Activated naive CD4-positive, alpha-beta T cell treated with anti-CD3 and anti-CD28 coated beads, Interleukin-2, amount 10 ng/mL, durations not matched to agents 7 days and 5 days (primary cell): ENCODE measurements around the gene IRX1.

Experiments
- CTCF ChIA-PET: fragments of 350-600 bp; sonication (Branson Sonifier 250); formaldehyde crosslinking; loops from one replicate; lab custom pipeline; 2021; ENCODE audit warnings: antibody characterized with exemption; lab: Charles Lee
- DNase-seq: peaks from one replicate; pipeline ENCODE4 v3.0.0-alpha.2; 2020
- H3K27ac Mint-ChIP-seq: one replicate; pipeline ENCODE4 v1.8.0; 2021; ENCODE audit warnings: mild to moderate bottlenecking, moderate library complexity, mixed read lengths
- H3K27me3 Mint-ChIP-seq: one replicate; pipeline ENCODE4 v1.8.0; 2021; ENCODE audit warnings: mild to moderate bottlenecking, mixed read lengths
- H3K36me3 Mint-ChIP-seq: one replicate; pipeline ENCODE4 v1.8.0; 2021; ENCODE audit warnings: mixed read lengths
- H3K4me1 Mint-ChIP-seq: one replicate; pipeline ENCODE4 v1.8.0; 2021; ENCODE audit warnings: mixed read lengths
- H3K4me3 Mint-ChIP-seq: one replicate; pipeline ENCODE4 v1.8.0; 2021; ENCODE audit warnings: mild to moderate bottlenecking, moderate library complexity, mixed read lengths
- H3K9me3 Mint-ChIP-seq: one replicate; pipeline ENCODE4 v1.8.0; 2021; ENCODE audit warnings: mixed read lengths

The IRX1 gene

DNA sequence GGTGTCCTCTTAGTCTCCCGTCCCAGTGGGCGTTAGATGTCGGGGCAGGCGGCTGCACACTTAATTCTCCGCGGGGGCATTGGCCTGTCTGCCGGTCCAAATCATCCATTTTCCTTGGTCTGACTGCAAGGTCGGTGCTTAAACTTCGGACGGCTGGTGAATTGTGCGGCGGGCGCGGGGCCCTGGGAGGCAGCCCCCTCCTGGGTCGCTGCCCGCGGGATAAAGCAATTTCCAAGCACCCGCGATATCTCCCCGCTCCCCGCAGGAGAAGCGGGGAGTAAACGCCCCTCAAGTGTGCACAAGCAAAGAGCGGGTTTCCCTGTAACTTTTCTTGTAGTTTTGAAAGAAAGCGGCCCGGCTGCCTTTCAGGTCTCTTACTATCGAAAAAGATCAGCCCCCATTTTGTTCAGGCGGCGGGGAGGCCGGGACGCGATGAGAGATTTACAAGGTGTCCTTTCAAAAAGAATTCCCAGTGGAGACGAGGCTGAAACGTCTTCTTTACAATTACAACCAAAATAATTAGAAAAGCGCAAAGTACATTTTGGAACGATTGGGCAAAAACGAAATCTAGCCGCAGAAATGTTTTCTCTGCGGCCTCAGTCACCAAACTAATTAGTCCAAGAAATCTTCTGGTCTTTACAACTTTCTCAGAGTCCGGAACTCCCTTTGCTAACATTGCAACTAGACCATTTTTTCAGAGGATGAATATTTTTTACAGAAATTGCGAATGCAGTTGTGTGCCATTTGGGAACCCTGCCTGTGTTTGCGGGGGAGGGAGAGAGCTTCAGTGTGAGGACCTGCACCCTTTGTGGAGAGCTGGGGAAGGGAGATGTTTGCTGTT lies 1.8 kb downstream of the IRX1 start:
- no peaks in the 10 kb centered on the region for H3K9me3 Mint-ChIP-seq
- DNase-seq: no peak
- H3K27me3 Mint-ChIP-seq: peaks cover 94% of the 10 kb centered on the region
- H3K4me1 Mint-ChIP-seq: peaks cover 4% of the 10 kb centered on the region
- H3K4me3 Mint-ChIP-seq: no peak overlapping the region
- CTCF ChIA-PET: no interaction called here
- peak overlapping the region; percentile 42 for H3K27ac Mint-ChIP-seq
- peaks cover 9% of the 10 kb centered on the region for H3K36me3 Mint-ChIP-seq

DNA sequence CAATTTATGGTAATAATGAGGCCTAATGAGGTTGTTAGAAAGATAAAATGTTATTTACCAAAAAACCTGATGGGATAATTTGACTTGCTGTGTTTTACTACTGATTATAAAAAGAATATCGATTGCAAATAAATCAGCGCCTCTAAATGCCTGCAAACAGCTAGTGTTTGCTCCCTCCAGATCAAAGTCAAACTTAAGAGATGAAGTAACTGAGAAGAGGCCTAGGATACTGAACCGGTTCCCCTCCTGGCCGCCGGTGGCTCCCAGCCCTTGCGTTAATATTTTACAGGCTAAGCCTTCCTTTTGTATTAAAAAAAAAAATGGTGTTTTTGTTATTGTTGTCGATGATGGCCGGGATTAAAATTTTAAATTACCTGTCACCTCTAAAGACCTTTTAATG lies 2.6 kb downstream of the IRX1 start:
- DNase-seq: no peak
- Mint-ChIP-seq H3K9me3 (no peaks in the 10 kb centered on the region), H3K4me3 (no peak overlapping the region), H3K4me1 (peaks cover 4% of the 10 kb centered on the region), H3K36me3 (peaks cover 9% of the 10 kb centered on the region), H3K27me3 (peaks cover 94% of the 10 kb centered on the region), H3K27ac (no peak overlapping the region)
- CTCF ChIA-PET: no interaction called here

DNA sequence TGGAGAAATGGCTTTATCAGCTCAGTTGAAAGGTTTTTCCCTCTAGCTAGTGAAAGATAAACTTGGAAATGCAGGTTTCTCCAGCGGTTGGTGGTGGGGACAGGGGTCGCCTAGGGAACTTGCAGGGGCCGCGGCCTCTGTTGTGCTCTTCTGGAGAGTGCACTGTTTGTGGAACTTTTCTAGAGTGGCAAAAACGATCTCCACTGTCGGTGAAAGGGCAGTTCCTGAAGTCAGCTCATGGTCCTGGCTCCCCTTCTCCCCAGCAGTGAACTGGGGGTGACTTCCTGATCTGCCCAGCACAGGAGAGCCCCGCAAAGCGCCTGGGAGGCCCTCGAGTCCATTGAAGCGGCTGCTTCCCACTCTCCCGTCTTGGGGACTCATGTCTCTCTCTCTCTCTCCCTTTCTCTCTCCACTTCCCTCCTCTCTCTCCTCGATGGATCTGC lies 3.2 kb downstream of the IRX1 start:
- Mint-ChIP-seq H3K27ac (peak overlapping the region; percentile 38), H3K4me1 (peaks cover 2% of the 10 kb centered on the region), H3K4me3 (no peak overlapping the region), H3K36me3 (peaks cover 7% of the 10 kb centered on the region), H3K27me3 (peaks cover 94% of the 10 kb centered on the region), H3K9me3 (no peaks in the 10 kb centered on the region)
- DNase-seq: no peak
- CTCF ChIA-PET: no interaction called here

DNA sequence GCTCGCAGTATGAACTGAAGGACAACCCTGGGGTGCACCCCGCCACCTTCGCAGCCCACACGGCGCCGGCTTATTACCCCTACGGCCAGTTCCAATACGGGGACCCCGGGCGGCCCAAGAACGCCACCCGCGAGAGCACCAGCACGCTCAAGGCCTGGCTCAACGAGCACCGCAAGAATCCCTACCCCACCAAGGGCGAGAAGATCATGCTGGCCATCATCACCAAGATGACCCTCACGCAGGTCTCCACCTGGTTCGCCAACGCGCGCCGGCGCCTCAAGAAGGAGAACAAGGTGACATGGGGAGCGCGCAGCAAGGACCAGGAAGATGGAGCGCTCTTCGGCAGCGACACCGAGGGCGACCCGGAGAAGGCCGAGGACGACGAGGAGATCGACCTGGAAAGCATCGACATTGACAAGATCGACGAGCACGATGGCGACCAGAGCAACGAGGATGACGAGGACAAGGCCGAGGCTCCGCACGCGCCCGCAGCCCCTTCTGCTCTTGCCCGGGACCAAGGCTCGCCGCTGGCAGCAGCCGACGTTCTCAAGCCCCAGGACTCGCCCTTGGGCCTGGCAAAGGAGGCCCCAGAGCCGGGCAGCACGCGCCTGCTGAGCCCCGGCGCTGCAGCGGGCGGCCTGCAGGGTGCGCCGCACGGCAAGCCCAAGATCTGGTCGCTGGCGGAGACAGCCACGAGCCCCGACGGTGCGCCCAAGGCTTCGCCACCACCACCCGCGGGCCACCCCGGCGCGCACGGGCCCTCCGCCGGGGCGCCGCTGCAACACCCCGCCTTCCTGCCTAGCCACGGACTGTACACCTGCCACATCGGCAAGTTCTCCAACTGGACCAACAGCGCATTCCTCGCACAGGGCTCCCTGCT lies 3.8 kb downstream of the IRX1 start:
- Mint-ChIP-seq H3K9me3 (no peaks in the 10 kb centered on the region), H3K4me3 (peak overlapping the region; percentile 35)

DNA sequence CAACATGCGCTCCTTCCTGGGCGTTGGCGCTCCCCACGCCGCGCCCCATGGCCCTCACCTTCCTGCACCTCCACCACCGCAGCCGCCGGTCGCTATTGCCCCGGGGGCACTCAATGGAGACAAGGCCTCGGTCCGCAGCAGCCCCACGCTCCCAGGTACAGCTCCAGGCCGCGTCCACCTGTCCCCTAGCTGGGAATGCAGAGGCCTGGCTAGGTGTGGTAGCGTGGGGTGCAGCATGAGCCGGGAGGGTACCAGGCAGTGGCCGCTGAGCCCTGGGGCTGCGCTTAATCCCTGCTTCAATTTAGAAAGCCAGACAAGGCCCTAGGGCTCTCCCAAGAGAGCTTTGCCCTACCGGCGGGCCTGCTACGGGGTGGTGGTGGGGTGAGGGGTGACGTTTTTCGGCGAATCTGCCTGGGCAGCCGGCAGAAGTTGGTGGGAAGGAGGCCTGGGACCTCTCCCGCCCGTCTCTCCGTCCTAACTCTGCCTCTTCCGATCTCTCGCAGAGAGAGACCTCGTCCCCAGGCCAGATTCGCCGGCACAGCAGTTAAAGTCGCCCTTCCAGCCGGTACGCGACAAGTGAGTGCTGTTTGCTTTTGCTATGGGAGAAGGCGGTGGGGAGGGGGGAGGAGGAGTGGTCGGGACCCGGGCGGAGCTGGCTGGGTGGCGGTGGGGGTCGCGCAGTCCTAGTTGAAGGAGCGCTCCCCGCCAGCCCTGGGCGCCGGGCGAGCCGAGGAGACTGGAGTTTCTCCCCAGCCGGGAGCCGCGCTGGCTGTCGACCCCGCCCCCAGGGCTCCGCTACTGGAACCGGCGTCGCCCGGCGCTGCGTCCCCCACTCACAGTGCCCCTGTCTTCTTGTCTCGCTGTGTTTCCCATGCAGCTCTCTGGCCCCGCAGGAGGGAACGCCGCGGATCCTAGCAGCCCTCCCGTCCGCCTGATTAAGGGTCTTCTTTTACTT lies 4.8 kb downstream of the IRX1 start:
- CTCF ChIA-PET: no interaction called here
- Mint-ChIP-seq H3K4me3 (no peak overlapping the region), H3K9me3 (no peaks in the 10 kb centered on the region), H3K27me3 (peaks cover 94% of the 10 kb centered on the region), H3K36me3 (peaks cover 5% of the 10 kb centered on the region), H3K27ac (no peak overlapping the region), H3K4me1 (no peaks in the 10 kb centered on the region)
- DNase-seq: no peak

More for the DNA sequence above, 3.8 kb downstream of the IRX1 start:
- Mint-ChIP-seq H3K4me1 (no peaks in the 10 kb centered on the region), H3K27me3 (peaks cover 94% of the 10 kb centered on the region), H3K36me3 (peaks cover 5% of the 10 kb centered on the region), H3K27ac (peak overlapping the region; percentile 38)
- CTCF ChIA-PET: no interaction called here
- DNase-seq: no peak

DNA sequence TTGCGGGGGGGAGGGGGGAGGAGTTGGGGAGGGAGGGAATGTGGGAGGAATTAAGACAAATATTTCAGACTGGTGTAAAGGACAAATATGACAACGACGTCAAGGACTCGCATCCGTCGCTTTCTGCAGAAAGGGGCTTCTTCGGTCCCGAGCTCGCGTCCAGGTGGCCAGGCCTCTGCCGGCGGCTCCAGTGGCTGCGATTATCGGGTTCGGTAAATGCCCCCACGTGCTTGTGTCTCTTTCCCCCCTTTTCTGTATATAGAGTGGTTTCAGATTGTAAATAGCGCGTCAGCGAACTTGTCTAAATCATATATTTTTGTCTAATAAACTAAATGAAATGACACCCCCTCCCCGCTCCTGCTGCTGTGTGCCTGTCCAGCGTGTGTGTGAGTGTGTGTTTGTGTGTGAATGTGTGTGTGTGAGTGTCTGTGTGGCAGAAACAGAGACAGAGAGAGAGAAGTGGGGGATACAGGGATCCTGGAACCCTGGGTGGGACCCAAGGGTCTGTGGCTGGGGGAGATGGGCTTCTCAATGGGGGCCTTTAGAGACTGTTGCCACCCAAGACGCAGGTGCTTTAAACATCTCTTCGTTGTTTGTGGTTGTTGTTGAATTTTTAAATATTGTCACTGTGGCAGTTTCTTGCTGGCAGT lies 5.6 kb downstream of the IRX1 start:
- Mint-ChIP-seq H3K9me3 (no peaks in the 10 kb centered on the region), H3K4me3 (no peak overlapping the region), H3K4me1 (no peaks in the 10 kb centered on the region), H3K36me3 (peaks cover 5% of the 10 kb centered on the region), H3K27ac (peak overlapping the region; percentile 50), H3K27me3 (peaks cover 100% of the 10 kb centered on the region)
- CTCF ChIA-PET: no interaction called here
- DNase-seq: no peak

DNA sequence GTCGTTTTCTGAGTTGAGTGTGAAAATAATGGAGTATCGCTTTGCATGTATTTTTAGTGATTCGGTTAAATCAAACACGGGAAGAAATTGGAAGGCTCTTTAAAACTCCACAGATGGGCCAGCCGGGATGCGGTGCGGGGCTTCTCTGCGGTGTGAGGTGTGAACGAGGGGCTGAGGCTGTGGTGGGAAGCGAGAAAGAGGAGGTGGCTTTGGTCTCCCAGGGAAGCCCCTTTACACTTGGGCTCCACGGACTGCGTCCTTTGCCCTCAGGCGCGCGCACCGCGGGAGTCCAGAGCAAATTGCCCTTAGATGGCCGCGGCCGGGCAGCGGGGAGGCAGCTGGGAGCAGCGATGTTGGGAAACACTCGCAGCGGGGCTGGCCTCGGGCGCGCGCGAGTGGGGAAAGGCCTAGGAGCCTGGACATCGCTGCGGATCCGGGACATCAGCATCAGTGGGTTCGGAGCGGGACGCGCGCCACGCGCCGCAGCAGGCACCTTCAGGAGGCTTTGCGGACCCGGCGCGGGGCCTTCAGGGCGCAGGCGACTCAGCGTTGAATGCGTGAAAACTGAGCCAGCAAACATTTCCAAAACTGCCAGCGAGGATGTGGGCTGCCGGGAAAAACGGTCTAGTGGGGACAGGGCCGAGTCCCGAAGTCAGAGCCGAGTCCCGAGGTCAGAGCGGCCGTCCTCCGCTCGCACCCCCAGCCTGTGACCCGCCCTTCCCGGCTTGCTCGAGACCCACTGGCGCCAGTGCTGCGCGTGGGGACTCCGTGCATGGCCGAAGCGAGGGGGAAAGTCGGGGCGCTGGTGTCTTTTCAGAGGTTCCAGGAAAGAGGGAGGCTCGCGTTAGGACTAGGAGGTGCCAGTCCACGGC lies 6.5 kb downstream of the IRX1 start:
- CTCF ChIA-PET: interaction anchor here (0.6 kb wide), 1 partner anchor 854 kb away, joined by 3 read pairs; no protein-coding TSS in a partner anchor

DNA sequence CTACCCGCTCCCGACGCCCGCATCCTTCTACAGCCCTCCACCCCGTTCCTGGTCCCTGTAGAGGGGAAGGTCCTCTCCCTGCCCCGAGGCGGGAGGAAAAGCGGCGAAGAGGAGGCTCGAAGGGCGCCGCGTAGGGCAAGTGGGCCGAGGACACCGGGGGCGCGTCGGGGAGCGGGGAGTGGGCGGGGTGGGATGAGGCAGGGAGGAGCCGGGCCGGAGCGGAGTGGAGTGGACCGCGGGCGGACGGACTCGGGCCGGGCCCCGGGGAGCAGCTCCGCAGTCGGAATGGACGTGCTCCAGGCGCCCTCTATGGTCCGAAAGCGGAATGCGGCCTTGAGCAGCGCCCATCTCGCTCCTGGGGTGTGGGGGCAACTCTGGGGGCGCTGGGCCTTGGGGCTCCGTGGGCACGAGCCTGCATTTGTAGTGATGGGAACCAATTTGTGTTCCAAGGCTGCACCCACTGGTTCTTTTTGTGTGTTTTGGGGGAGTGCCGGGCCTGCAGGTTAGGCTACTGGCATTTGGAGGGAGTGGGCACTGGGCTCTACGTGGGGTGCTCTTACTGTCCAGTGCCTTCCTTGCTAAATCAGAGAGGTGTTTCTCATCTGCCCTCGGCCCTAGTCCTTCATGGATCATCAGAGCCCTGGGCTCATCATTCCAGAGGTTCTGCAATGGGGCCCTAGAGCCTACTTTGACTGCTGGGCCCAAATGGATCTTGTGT lies 7.3 kb downstream of the IRX1 start:
- no peaks in the 10 kb centered on the region for H3K9me3 Mint-ChIP-seq
- H3K27ac Mint-ChIP-seq: no peak overlapping the region
- no peak overlapping the region for H3K4me3 Mint-ChIP-seq
- peaks cover 100% of the 10 kb centered on the region for H3K27me3 Mint-ChIP-seq
- H3K4me1 Mint-ChIP-seq: no peaks in the 10 kb centered on the region
- H3K36me3 Mint-ChIP-seq: peaks cover 5% of the 10 kb centered on the region
- no peak for DNase-seq
- CTCF ChIA-PET: interaction anchor here (0.6 kb wide), 1 partner anchor 854 kb away, joined by 3 read pairs; no protein-coding TSS in a partner anchor

More for the DNA sequence above, 6.5 kb downstream of the IRX1 start:
- H3K27me3 Mint-ChIP-seq: peaks cover 100% of the 10 kb centered on the region
- H3K27ac Mint-ChIP-seq: no peak overlapping the region
- H3K9me3 Mint-ChIP-seq: no peaks in the 10 kb centered on the region
- no peak overlapping the region for H3K4me3 Mint-ChIP-seq
- H3K4me1 Mint-ChIP-seq: no peaks in the 10 kb centered on the region
- H3K36me3 Mint-ChIP-seq: peaks cover 5% of the 10 kb centered on the region
- no peak for DNase-seq

DNA sequence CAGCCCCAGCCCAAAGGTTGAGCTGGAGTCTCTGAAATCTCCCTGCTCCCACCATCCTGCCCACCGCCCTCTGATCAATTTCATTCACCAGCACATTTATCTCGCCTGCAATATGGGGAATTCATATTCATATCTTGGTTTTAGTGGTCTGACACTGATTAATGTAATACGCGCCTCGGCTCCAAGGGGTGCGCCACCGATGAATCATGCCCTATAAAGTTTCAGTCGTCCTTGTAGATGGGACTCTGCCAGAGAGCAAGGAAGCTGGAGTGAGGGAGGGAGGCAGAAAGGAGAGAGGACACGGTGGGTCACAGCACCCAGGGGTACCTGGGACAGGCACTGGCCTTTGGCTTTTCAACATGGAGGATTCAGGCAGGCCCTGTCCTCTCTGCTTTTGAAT lies 8.9 kb downstream of the IRX1 start:
- Mint-ChIP-seq H3K27me3 (peaks cover 90% of the 10 kb centered on the region), H3K36me3 (no peaks in the 10 kb centered on the region), H3K27ac (no peak overlapping the region), H3K4me1 (no peaks in the 10 kb centered on the region), H3K9me3 (no peaks in the 10 kb centered on the region), H3K4me3 (no peak overlapping the region)
- CTCF ChIA-PET: no interaction called here
- no peak for DNase-seq

DNA sequence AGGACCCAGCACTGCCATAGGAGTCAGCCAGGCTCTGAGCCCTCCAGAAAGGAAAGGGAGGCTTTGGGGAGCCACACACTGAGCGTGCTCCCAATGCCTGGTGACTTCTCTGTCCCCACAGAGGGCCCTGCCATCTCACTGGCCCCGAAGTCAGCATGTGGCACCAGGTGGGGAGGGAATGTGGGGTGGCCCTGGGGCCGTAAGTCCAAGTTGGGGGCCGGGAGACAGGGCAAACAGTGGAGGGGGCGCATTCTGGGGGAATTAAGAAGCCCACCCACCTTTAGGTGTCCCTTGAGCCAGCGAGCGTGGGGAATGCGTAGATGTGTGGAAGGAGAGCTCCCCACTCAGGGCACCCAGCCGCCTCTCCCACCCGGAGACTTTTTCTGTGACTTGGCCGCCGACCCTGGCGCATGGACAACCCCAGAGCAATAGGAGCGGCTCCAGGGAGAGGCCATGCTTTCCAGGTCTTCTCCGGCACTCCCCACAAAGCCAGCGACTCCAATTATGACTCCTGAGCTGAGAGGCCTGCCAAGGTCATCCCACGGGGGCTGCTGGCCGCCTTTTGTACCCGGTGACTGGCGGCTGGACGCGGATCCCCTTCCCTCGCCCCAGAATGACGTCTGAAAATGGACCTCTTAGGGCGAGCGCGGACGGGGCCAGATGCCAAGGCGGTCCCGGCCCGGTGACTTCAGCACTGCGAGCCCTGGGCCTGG lies 9.8 kb downstream of the IRX1 start:
- no peak overlapping the region for H3K27ac Mint-ChIP-seq
- DNase-seq: no peak
- no peaks in the 10 kb centered on the region for H3K36me3 Mint-ChIP-seq
- CTCF ChIA-PET: no interaction called here
- H3K4me3 Mint-ChIP-seq: no peak overlapping the region
- no peaks in the 10 kb centered on the region for H3K9me3 Mint-ChIP-seq
- peaks cover 80% of the 10 kb centered on the region for H3K27me3 Mint-ChIP-seq
- H3K4me1 Mint-ChIP-seq: no peaks in the 10 kb centered on the region

DNA sequence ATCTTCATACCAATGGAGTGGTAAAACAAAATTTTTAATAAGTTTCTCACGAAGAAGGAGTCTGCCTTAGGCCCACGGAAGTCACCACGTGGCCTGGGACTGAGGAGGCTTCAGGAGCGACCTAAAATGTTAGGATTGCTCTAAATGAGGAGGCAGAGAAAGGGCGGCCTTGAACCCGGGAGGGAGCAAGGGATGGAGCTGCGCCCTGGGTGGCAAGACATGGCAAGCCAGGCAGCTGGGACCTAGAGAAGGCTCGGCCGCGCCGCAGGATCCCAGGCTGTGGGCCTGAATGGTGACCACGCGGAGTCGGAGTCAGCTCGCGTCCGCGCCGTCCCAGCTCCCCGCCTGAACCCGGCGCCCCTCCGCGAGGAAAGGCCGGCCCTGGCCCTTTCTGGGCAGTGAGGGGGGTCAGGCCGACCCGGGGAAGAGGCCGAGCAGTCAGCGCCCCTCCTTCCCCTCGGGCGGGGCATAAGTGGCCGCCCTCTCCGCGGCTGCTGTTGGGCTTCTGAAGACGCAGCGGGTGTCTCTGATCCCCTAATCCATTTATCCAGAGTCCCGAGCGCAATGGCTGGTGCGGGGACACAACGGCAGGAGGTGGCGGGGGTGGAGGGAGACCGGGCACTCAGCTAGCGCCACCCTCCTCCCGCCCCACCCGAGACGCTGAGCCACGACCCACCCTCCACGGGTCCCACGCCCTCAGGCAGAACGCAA lies 10.6 kb downstream of the IRX1 start:
- Mint-ChIP-seq H3K4me3 (no peak overlapping the region), H3K27me3 (peaks cover 72% of the 10 kb centered on the region), H3K4me1 (no peaks in the 10 kb centered on the region), H3K27ac (peak overlapping the region; percentile 24), H3K9me3 (no peaks in the 10 kb centered on the region), H3K36me3 (no peaks in the 10 kb centered on the region)
- no peak for DNase-seq
- CTCF ChIA-PET: no interaction called here
